GM10266 (cell line): ENCODE data around the gene ZMYND19.

Experiments used
- DNase-seq: peaks from one replicate; pipeline ENCODE4 v3.0.0; 2012; ENCODE audit errors: extremely low spot score
- TF ChIP-seq, protein P1 (sequence below): IDR thresholded peaks from 2 replicates; pipeline ENCODE4 v1.5.1; 2012; ENCODE audit warnings: mild to moderate bottlenecking, low read depth; ENCODE audit not compliant: control insufficient read depth, insufficient read depth; ENCODE audit errors: missing control alignments

ZMYND19 gene

DNA sequence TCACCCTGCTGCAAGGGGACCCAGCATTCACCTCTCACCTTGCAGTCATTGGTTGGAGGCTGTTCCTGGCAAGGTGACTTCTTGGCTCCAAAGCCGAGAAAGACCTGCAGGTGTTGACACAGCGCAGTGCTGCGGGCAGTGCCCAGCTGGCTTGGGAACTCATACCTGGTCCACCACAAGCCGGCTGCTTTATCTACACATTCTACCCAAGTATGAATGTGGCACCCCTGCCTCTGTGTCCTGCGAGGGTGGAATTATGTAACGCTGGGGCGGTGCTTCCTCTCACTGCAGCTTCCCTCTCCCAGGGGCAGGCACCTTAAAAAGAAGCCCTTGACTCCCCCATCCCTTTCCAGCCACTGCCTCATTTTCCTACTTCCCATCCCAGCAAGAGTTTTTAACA lies 2.5 kb upstream of the ZMYND19 start:
- DNase-seq, result no peak
- TF ChIP-seq, protein P1, sequence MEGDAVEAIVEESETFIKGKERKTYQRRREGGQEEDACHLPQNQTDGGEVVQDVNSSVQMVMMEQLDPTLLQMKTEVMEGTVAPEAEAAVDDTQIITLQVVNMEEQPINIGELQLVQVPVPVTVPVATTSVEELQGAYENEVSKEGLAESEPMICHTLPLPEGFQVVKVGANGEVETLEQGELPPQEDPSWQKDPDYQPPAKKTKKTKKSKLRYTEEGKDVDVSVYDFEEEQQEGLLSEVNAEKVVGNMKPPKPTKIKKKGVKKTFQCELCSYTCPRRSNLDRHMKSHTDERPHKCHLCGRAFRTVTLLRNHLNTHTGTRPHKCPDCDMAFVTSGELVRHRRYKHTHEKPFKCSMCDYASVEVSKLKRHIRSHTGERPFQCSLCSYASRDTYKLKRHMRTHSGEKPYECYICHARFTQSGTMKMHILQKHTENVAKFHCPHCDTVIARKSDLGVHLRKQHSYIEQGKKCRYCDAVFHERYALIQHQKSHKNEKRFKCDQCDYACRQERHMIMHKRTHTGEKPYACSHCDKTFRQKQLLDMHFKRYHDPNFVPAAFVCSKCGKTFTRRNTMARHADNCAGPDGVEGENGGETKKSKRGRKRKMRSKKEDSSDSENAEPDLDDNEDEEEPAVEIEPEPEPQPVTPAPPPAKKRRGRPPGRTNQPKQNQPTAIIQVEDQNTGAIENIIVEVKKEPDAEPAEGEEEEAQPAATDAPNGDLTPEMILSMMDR, result no peak

DNA sequence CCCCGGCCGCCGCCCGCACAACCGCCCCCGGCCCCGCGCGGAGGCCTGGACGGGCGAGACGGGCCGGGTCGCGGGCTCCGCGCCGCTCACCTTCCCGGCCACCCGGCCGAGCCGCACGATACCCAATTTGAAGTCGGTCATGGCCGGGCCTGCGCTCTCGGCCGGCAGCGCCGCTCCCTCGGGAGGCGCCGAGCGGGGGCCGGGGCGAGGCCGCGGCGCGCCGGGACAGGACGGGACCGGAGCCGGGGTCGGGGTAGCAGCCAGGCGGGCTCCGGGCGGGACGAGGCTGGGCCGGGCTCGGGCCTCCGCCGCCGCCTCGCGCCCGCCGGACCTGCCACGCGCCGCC lies 216 bp downstream of the ZMYND19 start:
- TF ChIP-seq, protein P1, result no peak
- DNase-seq, result no peak

- TF ChIP-seq, protein P1, result no peak
- no peak for DNase-seq
Observed at GRCh38 chr9:137589441-137590122, 730 bp downstream of the ZMYND19 start.

DNA sequence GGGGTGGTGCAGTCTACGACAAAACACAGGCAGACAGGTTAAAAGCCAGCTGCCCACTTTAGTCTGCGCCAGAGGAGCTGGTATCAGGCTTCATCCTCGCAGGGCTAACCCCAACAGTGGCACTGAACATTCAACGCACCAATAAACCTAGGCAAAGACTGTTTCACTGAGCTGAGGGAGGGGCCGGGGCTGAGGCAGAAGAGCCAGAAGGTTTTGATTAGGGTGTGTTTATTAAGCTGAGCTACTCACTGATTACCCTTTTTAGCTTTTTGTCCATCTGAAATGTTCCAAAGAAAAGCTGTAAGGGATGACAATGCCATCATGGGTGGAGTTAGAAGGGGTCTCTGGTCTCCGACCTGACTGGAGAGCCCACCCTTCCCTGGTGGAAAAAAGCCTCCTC lies 1.4 kb downstream of the ZMYND19 start:
- TF ChIP-seq, protein P1, result no peak
- no peak for DNase-seq

DNA sequence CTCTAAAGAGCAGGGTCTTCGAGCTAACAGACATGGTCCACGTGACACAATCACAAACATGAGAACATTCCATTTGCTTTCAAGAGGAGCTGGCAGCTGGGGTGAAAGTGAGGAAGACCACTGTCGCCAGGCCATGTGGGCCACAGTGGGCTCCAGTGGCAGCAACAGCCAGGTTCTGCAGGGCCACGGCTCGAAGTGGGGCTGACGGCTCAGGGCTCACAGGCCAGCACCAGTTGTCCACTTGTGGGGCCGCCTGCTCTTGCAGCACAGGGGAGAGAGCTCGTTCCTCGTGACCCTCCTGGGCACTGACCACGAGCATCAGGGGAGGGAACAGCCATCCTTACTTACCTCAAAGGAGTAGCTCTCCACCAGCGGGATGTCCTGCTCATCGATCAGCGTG lies 2.0 kb downstream of the ZMYND19 start:
- DNase-seq, result no peak
- TF ChIP-seq, protein P1, result no peak

- TF ChIP-seq, protein P1, result no peak
- DNase-seq, result no peak
Observed at GRCh38 chr9:137586854-137587253, 3.5 kb downstream of the ZMYND19 start.

DNA sequence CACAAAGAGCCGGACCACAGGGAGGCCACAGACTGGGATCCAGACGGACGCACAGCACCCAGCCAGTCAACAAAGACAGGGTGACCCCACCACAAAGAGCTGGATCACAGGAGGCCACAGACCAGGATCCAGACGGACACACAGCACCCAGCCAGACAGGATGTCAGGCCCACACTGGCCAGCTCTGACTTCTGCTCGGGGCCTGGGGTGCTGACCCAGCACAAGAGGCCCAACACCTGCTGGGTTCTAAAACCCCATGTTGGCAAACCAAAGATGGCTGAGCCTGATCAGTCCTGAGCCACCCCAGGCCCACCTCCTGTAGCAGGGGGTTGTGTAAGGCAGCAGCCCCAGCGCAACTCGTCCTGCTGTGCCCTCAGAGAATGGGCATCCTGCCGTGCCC lies 6.4 kb downstream of the ZMYND19 start:
- DNase-seq, result no peak
- TF ChIP-seq, protein P1, result no peak
